ENCODE data around the gene SART1.
"Not testable (repeated sequence)": the region's sequence is repeated elsewhere in the genome, so short reads cannot be mapped to it uniquely, and the experiment has no call there.

The SART1 gene

GRCh38 chr11:66001942-66002647, 40.6 kb downstream of the SART1 start, which contains the start of the genes BANF1 and EIF1AD:
BANF1 (plus strand) TSS chr11:66002503; CDS start chr11:66003251, 748 bp downstream.
EIF1AD (minus strand) TSS chr11:66002157; CDS start chr11:66000389, 1,768 bp downstream.
- DNase-seq: peak; percentile 90

- DNase-seq: no peak
Measured at GRCh38 chr11:66002648-66003225, 41.2 kb downstream of the SART1 start.

- no peak for DNase-seq
Measured at GRCh38 chr11:66003291-66003690, 41.8 kb downstream of the SART1 start.

GRCh38 chr11:66004186-66004585, 42.7 kb downstream of the SART1 start:
- DNase-seq: no peak

- DNase-seq: no peak
Measured at GRCh38 chr11:66006134-66006890, 44.8 kb downstream of the SART1 start.

- no peak for DNase-seq
Measured at GRCh38 chr11:66006891-66007176, 45.3 kb downstream of the SART1 start.

GRCh38 chr11:66007201-66007634, 45.7 kb downstream of the SART1 start:
- no peak for DNase-seq

- no peak for DNase-seq
Measured at GRCh38 chr11:66008095-66008467, 46.5 kb downstream of the SART1 start.

- no peak for DNase-seq
Measured at GRCh38 chr11:66008468-66009101, 47.1 kb downstream of the SART1 start.

GRCh38 chr11:66010036-66010435, 48.5 kb downstream of the SART1 start:
- DNase-seq: not testable (repeated sequence)

GRCh38 chr11:66011239-66011784, 49.8 kb downstream of the SART1 start:
- no peak for DNase-seq

GRCh38 chr11:66011785-66012303, 50.3 kb downstream of the SART1 start, which contains the start of gene CST6:
CST6 (plus strand) TSS chr11:66012008; CDS start chr11:66012045, 37 bp downstream.
- DNase-seq: no peak

- no peak for DNase-seq
Measured at GRCh38 chr11:66012371-66012945, 50.9 kb downstream of the SART1 start.

- DNase-seq: no peak
Measured at GRCh38 chr11:66012946-66013761, 51.6 kb downstream of the SART1 start.

- DNase-seq: no peak
Measured at GRCh38 chr11:66013762-66014100, 52.2 kb downstream of the SART1 start.

GRCh38 chr11:66014804-66015453, 53.4 kb downstream of the SART1 start:
- DNase-seq: no peak

GRCh38 chr11:66015454-66015881, 53.9 kb downstream of the SART1 start:
- DNase-seq: no peak

- no peak for DNase-seq
Measured at GRCh38 chr11:66015936-66016792, 54.6 kb downstream of the SART1 start.

- DNase-seq: no peak
Measured at GRCh38 chr11:66016793-66017177, 55.3 kb downstream of the SART1 start.

- DNase-seq: no peak
Measured at GRCh38 chr11:66017321-66017720, 55.8 kb downstream of the SART1 start.
